Ishikawa (cell line): ENCODE measurements around the gene TMEM86A.

Experiments used
- CEBPB ChIP-seq: IDR thresholded peaks from 2 replicates; pipeline ENCODE4 v1.6.1; 2012
- EP300 ChIP-seq: IDR thresholded peaks from 2 replicates; pipeline ENCODE4 v1.6.1; 2012; ENCODE audit warnings: borderline replicate concordance
- FOXM1 ChIP-seq: IDR thresholded peaks from 2 replicates; pipeline ENCODE4 v1.6.1; 2012; ENCODE audit warnings: low read depth, borderline replicate concordance
- MAX ChIP-seq: IDR thresholded peaks from 2 replicates; pipeline ENCODE4 v1.6.1; 2012
- REST ChIP-seq: IDR thresholded peaks from 2 replicates; pipeline ENCODE4 v1.6.1; 2012; ENCODE audit warnings: low read depth, mild to moderate bottlenecking
- TAF1 ChIP-seq: IDR thresholded peaks from 2 replicates; pipeline ENCODE4 v1.6.1; 2012; ENCODE audit warnings: low read depth, mild to moderate bottlenecking
- TCF12 ChIP-seq: IDR thresholded peaks from 2 replicates; pipeline ENCODE4 v1.6.1; 2012; ENCODE audit warnings: low read depth
- TEAD4 ChIP-seq: IDR thresholded peaks from 2 replicates; pipeline ENCODE4 v1.6.1; 2012
- YY1 ChIP-seq: IDR thresholded peaks from 2 replicates; pipeline ENCODE4 v1.6.1; 2012; ENCODE audit warnings: low read depth

- TF ChIP-seq TAF1 = no peak
- TF ChIP-seq YY1 = no peak
- no peak for TF ChIP-seq EP300
- TF ChIP-seq TEAD4 = no peak
- no peak for TF ChIP-seq REST
- no peak for TF ChIP-seq FOXM1
- TF ChIP-seq MAX = no peak
- TF ChIP-seq TCF12 = no peak
- no peak for TF ChIP-seq CEBPB
Measured at GRCh38 chr11:18714443-18714780, 15.8 kb downstream of the TMEM86A start.
